Measurements from ENCODE around the gene KBTBD4. TPM values are rescaled to one million over a fixed set of nuclear protein-coding genes. Genes with fewer than 3 reads are reported as not detected.

Gene KBTBD4
- total and polyA plus RNA-seq, 8 donors, result 13.3 to 21.5 (median 19.5) TPM

DNA sequence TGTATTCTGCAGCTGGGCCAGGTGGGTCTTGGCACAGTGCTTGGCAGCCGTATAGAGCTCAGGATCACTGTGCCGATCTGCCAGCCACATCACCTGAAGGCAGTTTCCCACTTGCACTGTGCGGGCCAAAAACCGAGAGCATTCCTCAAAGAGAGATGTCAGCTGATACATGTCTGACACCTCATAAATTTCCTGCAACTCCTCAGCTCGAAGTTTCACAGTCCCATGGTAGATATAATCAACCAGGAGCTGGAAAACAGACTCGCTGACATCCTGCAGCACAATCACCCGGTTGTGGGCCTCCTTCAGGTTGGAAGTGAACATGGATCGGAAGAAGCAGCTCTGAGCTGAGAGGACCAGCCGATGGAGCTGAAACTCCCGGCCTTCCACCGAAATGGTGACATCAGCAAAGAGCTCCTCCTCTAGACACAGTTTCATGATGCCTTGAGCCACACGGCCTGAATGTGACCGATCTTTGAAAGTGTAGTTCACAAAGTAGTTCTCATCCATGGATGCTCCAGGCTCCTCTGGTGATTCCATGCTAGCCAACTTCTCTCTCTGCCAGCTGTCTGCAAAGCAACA is 1.2 kb downstream of the KBTBD4 start:
- Histone ChIP-seq H3K4me1 (peaks cover 18 to 35% of the 10 kb centered on the region in 2 donors), H3K27me3 (no peaks in the 10 kb centered on the region), H3K4me3 (peak overlapping the region in 1 of 2 donors; percentile 97), H3K36me3 (peaks cover 0 to 74% of the 10 kb centered on the region in 2 donors), H3K9me3 (no peaks in the 10 kb centered on the region), H3K27ac (peak overlapping the region in 1 of 2 donors; percentile 87)
- ATAC-seq (no peak), DNase-seq (no peak)
- intact Hi-C loops (cut with DNase I), result no loop called here
- TF ChIP-seq, protein P1, sequence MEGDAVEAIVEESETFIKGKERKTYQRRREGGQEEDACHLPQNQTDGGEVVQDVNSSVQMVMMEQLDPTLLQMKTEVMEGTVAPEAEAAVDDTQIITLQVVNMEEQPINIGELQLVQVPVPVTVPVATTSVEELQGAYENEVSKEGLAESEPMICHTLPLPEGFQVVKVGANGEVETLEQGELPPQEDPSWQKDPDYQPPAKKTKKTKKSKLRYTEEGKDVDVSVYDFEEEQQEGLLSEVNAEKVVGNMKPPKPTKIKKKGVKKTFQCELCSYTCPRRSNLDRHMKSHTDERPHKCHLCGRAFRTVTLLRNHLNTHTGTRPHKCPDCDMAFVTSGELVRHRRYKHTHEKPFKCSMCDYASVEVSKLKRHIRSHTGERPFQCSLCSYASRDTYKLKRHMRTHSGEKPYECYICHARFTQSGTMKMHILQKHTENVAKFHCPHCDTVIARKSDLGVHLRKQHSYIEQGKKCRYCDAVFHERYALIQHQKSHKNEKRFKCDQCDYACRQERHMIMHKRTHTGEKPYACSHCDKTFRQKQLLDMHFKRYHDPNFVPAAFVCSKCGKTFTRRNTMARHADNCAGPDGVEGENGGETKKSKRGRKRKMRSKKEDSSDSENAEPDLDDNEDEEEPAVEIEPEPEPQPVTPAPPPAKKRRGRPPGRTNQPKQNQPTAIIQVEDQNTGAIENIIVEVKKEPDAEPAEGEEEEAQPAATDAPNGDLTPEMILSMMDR (IDR thresholded peaks at IDR 0.05), result no peak

DNA sequence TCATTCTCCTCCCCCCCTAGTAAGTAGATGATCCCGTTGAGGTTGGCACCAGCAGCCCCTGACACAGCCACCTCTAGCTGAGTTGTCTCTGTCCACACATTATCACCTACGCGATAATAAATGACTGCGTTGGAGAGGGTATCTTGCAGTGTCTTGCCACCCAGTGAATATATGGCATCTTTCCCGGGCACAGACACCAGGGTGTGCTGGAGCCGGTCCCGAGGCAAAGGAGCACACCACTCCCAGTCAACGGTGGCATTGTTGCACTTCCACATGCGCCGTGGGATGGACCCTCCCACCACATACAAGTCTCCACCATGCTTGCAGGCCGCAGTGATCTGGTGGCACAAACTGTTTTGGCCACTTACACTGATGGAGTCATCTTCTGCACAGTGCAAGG is 5.4 kb downstream of the KBTBD4 start:
- Histone ChIP-seq H3K36me3 (peaks cover 0 to 84% of the 10 kb centered on the region in 2 donors), H3K4me3 (no peak overlapping the region)
- TF ChIP-seq, protein P1 (IDR thresholded peaks at IDR 0.05), result no peak

DNA sequence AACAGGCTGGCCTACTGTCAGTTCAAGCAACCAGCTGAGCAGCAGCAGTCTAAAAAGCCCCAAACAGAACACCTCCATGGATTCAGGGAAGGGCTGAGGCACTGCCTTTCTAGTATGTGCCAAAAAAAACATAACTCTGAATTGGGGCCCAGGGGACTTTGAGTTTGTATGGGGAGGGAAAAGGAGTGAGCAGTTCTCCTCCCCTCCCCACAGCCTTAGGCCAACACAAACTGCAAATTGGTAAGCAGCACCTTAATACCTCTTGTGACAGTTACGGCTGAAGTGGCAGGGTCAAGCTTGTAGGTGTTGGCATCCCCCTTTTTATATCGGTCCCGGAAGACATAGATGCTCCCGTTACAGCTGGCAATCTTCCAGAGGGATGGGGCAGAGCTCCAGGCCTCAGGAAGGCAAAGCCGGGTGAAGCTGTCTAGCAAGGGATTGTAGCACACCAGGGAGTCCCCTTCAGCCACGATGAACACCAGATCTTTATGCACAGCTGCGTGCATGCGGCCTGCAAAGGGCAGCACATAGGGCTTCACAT is 6.0 kb downstream of the KBTBD4 start:
- no peak for ATAC-seq
- Histone ChIP-seq H3K27ac (peak overlapping the region in 1 of 2 donors; percentile 18), H3K4me3 (no peak overlapping the region), H3K36me3 (peaks cover 0 to 84% of the 10 kb centered on the region in 2 donors), H3K9me3 (no peaks in the 10 kb centered on the region), H3K4me1 (peaks cover 6 to 24% of the 10 kb centered on the region in 2 donors), H3K27me3 (no peaks in the 10 kb centered on the region)
- intact Hi-C loops (cut with DNase I), result no loop called here
- TF ChIP-seq, protein P1 (IDR thresholded peaks at IDR 0.05), result no peak
- no peak for DNase-seq

More for the DNA sequence above, 5.4 kb downstream of the KBTBD4 start:
- no peaks in the 10 kb centered on the region for H3K27me3 ChIP-seq
- no peak overlapping the region for H3K27ac ChIP-seq
- DNase-seq (no peak), ATAC-seq (no peak)
- intact Hi-C loops (cut with DNase I), result no loop called here
- peaks cover 11 to 29% of the 10 kb centered on the region in 2 donors for H3K4me1 ChIP-seq
- no peaks in the 10 kb centered on the region for H3K9me3 ChIP-seq

DNA sequence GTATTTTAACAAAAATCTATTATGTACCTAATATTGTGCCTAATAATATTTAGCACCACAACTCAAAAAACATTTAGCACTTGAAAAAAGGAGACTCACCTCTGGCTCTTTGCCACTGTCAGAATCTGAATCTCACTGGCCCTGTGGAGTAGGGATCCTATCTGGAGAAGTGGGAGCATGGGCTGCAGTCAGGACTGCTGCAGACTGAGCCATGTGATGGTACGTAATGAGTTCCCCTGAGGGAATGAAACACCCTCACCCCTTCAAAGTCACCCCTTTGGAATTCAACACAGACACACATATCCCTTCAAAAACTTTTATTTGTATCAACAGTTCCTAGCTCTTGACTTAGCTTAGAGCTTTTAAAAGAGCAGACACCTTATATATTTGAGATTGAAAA is 6.9 kb downstream of the KBTBD4 start:
- peak overlapping the region in 1 of 2 donors; percentile 18 for H3K27ac ChIP-seq
- DNase-seq, result no peak
- TF ChIP-seq, protein P1 (IDR thresholded peaks at IDR 0.05), result no peak
- peaks cover 0 to 18% of the 10 kb centered on the region in 2 donors for H3K4me1 ChIP-seq
- H3K4me3 ChIP-seq, result no peak overlapping the region
- no peaks in the 10 kb centered on the region for H3K27me3 ChIP-seq
- intact Hi-C loops (cut with DNase I), result no loop called here
- H3K9me3 ChIP-seq, result no peaks in the 10 kb centered on the region
- peaks cover 0 to 75% of the 10 kb centered on the region in 2 donors for H3K36me3 ChIP-seq
- ATAC-seq, result no peak

DNA sequence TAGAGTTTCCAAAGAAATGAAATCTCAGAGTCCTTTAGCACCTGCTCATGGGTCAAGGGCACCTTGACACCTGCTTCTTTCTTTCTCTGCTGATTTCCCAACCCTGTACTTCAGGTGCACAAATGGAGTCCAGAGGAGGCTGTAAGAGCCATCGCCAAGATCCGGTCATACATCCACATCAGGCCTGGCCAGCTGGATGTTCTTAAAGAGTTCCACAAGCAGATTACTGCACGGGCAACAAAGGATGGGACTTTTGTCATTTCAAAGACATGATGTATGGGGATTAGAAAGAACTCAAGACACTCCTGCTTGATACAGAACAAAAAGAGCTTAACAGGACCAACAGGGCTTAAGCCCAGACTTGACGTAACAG is 7.4 kb downstream of the KBTBD4 start:
- peaks cover 0 to 19% of the 10 kb centered on the region in 2 donors for H3K4me1 ChIP-seq
- no peak overlapping the region for H3K27ac ChIP-seq
- TF ChIP-seq, protein P1 (IDR thresholded peaks at IDR 0.05), result no peak
- no peaks in the 10 kb centered on the region for H3K27me3 ChIP-seq
- H3K4me3 ChIP-seq, result no peak overlapping the region
- H3K36me3 ChIP-seq, result peaks cover 0 to 69% of the 10 kb centered on the region in 2 donors
- DNase-seq, result no peak
- ATAC-seq, result peak; percentile 40
- intact Hi-C loops (cut with DNase I), result no loop called here
- H3K9me3 ChIP-seq, result no peaks in the 10 kb centered on the region
